GM15510 (cell line): Measurements from ENCODE around the gene NTNG1.

Experiments
- POLR2A ChIP-seq: IDR thresholded peaks from 3 replicates; pipeline ENCODE4 v1.6.1; 2011; ENCODE audit warnings: borderline replicate concordance; ENCODE audit not compliant: insufficient read length; ENCODE audit errors: extremely low read depth

The NTNG1 gene

GRCh38 chr1:107172450-107173170 lies 31.8 kb downstream of the NTNG1 start:
- TF ChIP-seq POLR2A: no peak

GRCh38 chr1:107175102-107175909 lies 34.5 kb downstream of the NTNG1 start:
- no peak for TF ChIP-seq POLR2A

- no peak for TF ChIP-seq POLR2A
Observed at GRCh38 chr1:107181253-107181969, 40.6 kb downstream of the NTNG1 start.

GRCh38 chr1:107183011-107183410 lies 42.2 kb downstream of the NTNG1 start:
- TF ChIP-seq POLR2A: no peak

- TF ChIP-seq POLR2A: no peak
Observed at GRCh38 chr1:107184888-107185287, 44.0 kb downstream of the NTNG1 start.

GRCh38 chr1:107187399-107187798 lies 46.6 kb downstream of the NTNG1 start:
- TF ChIP-seq POLR2A: no peak

- TF ChIP-seq POLR2A: no peak
Observed at GRCh38 chr1:107188160-107188559, 47.3 kb downstream of the NTNG1 start.

GRCh38 chr1:107194380-107194779 lies 53.5 kb downstream of the NTNG1 start:
- no peak for TF ChIP-seq POLR2A

GRCh38 chr1:107195476-107195875 lies 54.6 kb downstream of the NTNG1 start:
- no peak for TF ChIP-seq POLR2A

- no peak for TF ChIP-seq POLR2A
Observed at GRCh38 chr1:107196973-107197562, 56.2 kb downstream of the NTNG1 start.

- no peak for TF ChIP-seq POLR2A
Observed at GRCh38 chr1:107198561-107198960, 57.7 kb downstream of the NTNG1 start.

- TF ChIP-seq POLR2A: no peak
Observed at GRCh38 chr1:107200631-107201030, 59.8 kb downstream of the NTNG1 start.

- TF ChIP-seq POLR2A: no peak
Observed at GRCh38 chr1:107202007-107202406, 61.2 kb downstream of the NTNG1 start.

GRCh38 chr1:107213225-107213624 lies 72.4 kb downstream of the NTNG1 start:
- no peak for TF ChIP-seq POLR2A

GRCh38 chr1:107220036-107220435 lies 79.2 kb downstream of the NTNG1 start:
- no peak for TF ChIP-seq POLR2A
